K562 (cell line): Measurements from ENCODE around the gene ABL1. TPM values are rescaled to one million over a fixed set of nuclear protein-coding genes. Genes with fewer than 3 reads are reported as not detected.

ENCODE experiments used
- ZFP36 ChIP-seq: fragments of 150-350 bp; IDR thresholded peaks from 2 replicates; pipeline ENCODE4 v1.6.1; 2018; ENCODE audit warnings: low read length, low read depth; ENCODE audit not compliant: partially characterized antibody
- polyA plus RNA-seq, 8 experiments: library from polyadenylated mRNA; depleted of rRNA in 4 of 8; stranded (reverse) in 5 of 8; unstranded in 3 of 8; fragments of >200 nt; fragmentation: Nextera tagmentation in 2 of 8; fragmentation: Illumina TruSeq in 1 of 8; extraction: Ambion mirVana in 2 of 8; extraction: Trizol in 1 of 8; gene quantifications; 2 replicates each; pipeline versions ENCODE4 v1.2.1 to v1.2.3, GENCODE V29; 2011 to 2014; ENCODE audit warnings: inconsistent platforms in 1 of 8, missing spikeins in 1 of 8
- total RNA-seq, 7 experiments: library from RNA; depleted of rRNA in 6 of 7; stranded (reverse); fragments of >200 nt in 6 of 7; fragmentation: Illumina TruSeq in 2 of 7; extraction: Trizol in 2 of 7; gene quantifications; 2 replicates each; pipeline versions ENCODE4 v1.2.1 to v1.2.3, GENCODE V29; 2011 to 2021; ENCODE audit warnings: low replicate concordance in 1 of 7
- TF ChIP-seq, protein P1 (sequence below): sonication (generic); formaldehyde crosslinking; IDR thresholded peaks from 2 replicates; pipeline ENCODE4 v1.8.0; 2022; ENCODE audit warnings: missing genetic modification reagents, mild to moderate bottlenecking, borderline replicate concordance
- TF ChIP-seq, protein P2 (sequence below): fragments of 450-650 bp; IDR thresholded peaks from 2 replicates; pipeline ENCODE4 v1.6.1; 2016; ENCODE audit warnings: antibody characterized with exemption
- TF ChIP-seq, protein P3 (sequence below): sonication (generic); formaldehyde crosslinking; IDR thresholded peaks from 2 replicates; pipeline ENCODE4 v1.9.0; 2022; ENCODE audit warnings: mild to moderate bottlenecking, missing genetic modification reagents

The ABL1 gene
- total and polyA plus RNA-seq, 9 of the 15 experiments (the other 6 are each of a cell fraction or from before 2014, with no cell fraction given): 1.5 to 130 (median 37.8) TPM

- TF ChIP-seq, protein P1, sequence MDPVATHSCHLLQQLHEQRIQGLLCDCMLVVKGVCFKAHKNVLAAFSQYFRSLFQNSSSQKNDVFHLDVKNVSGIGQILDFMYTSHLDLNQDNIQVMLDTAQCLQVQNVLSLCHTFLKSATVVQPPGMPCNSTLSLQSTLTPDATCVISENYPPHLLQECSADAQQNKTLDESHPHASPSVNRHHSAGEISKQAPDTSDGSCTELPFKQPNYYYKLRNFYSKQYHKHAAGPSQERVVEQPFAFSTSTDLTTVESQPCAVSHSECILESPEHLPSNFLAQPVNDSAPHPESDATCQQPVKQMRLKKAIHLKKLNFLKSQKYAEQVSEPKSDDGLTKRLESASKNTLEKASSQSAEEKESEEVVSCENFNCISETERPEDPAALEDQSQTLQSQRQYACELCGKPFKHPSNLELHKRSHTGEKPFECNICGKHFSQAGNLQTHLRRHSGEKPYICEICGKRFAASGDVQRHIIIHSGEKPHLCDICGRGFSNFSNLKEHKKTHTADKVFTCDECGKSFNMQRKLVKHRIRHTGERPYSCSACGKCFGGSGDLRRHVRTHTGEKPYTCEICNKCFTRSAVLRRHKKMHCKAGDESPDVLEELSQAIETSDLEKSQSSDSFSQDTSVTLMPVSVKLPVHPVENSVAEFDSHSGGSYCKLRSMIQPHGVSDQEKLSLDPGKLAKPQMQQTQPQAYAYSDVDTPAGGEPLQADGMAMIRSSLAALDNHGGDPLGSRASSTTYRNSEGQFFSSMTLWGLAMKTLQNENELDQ (CRISPR knock-in tag): no peak
- TF ChIP-seq, protein P2, sequence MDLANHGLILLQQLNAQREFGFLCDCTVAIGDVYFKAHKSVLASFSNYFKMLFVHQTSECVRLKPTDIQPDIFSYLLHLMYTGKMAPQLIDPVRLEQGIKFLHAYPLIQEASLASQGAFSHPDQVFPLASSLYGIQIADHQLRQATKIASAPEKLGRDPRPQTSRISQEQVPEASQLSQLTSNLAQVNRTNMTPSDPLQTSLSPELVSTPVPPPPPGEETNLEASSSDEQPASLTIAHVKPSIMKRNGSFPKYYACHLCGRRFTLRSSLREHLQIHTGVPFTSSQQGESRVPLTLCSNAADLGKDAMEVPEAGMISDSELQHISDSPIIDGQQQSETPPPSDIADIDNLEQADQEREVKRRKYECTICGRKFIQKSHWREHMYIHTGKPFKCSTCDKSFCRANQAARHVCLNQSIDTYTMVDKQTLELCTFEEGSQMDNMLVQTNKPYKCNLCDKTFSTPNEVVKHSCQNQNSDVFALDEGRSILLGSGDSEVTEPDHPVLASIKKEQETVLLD: no peak
- peak; percentile 0 for TF ChIP-seq ZFP36
- TF ChIP-seq, protein P3, sequence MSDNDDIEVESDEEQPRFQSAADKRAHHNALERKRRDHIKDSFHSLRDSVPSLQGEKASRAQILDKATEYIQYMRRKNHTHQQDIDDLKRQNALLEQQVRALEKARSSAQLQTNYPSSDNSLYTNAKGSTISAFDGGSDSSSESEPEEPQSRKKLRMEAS (CRISPR knock-in tag): no peak
- TF ChIP-seq, all 486 proteins: peak for 5
These were observed 78.8 kb downstream of the ABL1 start (continued) for GRCh38 chr9:130913599-130914416.
